ENCODE results near the gene CCND2.

Gene CCND2

GRCh38 chr12:4287325-4288211, 14.0 kb downstream of the CCND2 start:
- Histone ChIP-seq H3K9me3 (ENCODE audit: control insufficient read depth, low read depth, low read length) (no peaks in the 10 kb centered on the region), H3K27ac (ENCODE audit: low read length) (no peak overlapping the region), H3K27me3 (ENCODE audit: control insufficient read depth, insufficient read depth, low read length) (no peaks in the 10 kb centered on the region), H3K36me3 (ENCODE audit: control insufficient read depth, low read depth, low read length) (peaks cover 97% of the 10 kb centered on the region), H3K4me1 (ENCODE audit: control insufficient read depth, low read depth, low read length) (no peaks in the 10 kb centered on the region), H3K9ac (ENCODE audit: low read length) (no peak overlapping the region), H3K4me3 (ENCODE audit: low read length) (no peak overlapping the region)

- Histone ChIP-seq H3K27ac (ENCODE audit: low read length) (no peak overlapping the region), H3K4me3 (ENCODE audit: low read length) (no peak overlapping the region), H3K27me3 (ENCODE audit: control insufficient read depth, insufficient read depth, low read length) (no peaks in the 10 kb centered on the region), H3K9ac (ENCODE audit: low read length) (no peak overlapping the region), H3K9me3 (ENCODE audit: control insufficient read depth, low read depth, low read length) (no peaks in the 10 kb centered on the region), H3K36me3 (ENCODE audit: control insufficient read depth, low read depth, low read length) (peaks cover 97% of the 10 kb centered on the region), H3K4me1 (ENCODE audit: control insufficient read depth, low read depth, low read length) (peaks cover 1% of the 10 kb centered on the region)
Measured at GRCh38 chr12:4288296-4289131, 15.0 kb downstream of the CCND2 start.

- Histone ChIP-seq H3K36me3 (ENCODE audit: control insufficient read depth, low read depth, low read length) (peaks cover 94% of the 10 kb centered on the region), H3K4me3 (ENCODE audit: low read length) (no peak overlapping the region), H3K4me1 (ENCODE audit: control insufficient read depth, low read depth, low read length) (peaks cover 5% of the 10 kb centered on the region), H3K27ac (ENCODE audit: low read length) (no peak overlapping the region), H3K27me3 (ENCODE audit: control insufficient read depth, insufficient read depth, low read length) (no peaks in the 10 kb centered on the region), H3K9ac (ENCODE audit: low read length) (no peak overlapping the region), H3K9me3 (ENCODE audit: control insufficient read depth, low read depth, low read length) (no peaks in the 10 kb centered on the region)
Measured at GRCh38 chr12:4289231-4289878, 15.8 kb downstream of the CCND2 start.

DNA sequence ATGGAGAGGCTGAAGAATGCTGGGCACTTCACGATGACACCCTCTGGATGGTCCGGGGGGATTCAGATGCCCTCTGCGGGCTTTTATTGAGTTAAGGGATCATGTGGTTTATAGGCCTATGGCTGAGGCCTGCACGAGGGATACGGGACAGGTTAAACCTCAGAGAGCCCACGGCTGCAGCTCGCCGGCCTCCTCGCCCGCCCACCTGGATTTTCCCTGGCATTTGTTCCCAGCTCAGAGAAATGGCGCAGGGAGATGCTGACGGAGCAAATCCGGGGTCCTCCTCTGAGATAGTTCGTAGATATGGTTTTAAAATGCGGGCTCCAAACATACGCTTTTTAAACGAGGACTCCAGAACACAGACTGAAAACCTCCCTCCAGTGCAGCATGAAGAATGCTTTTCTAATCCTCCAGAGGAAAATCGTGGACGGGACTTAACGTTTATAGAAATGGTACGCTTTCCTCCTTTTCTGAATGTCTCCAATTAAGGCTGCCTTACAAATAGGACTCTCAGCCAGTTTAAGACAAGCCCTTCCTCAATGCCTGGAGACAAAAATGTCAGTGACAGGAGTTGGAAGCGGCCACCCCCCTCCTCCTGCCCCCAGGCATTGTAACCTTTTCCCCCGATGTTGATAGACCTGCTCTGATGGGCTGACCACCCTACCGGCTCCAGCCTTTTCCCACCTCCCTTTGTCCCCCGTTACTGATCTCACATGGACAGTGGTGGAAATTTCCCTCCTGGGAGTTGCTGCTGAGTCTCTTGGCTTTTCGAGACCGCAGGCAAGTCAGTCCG, 16.6 kb downstream of the CCND2 start:
- H3K4me1 ChIP-seq (ENCODE audit: control insufficient read depth, low read depth, low read length) = peaks cover 5% of the 10 kb centered on the region
- H3K9me3 ChIP-seq (ENCODE audit: control insufficient read depth, low read depth, low read length) = no peaks in the 10 kb centered on the region
- H3K27me3 ChIP-seq (ENCODE audit: control insufficient read depth, insufficient read depth, low read length) = no peaks in the 10 kb centered on the region
- peaks cover 97% of the 10 kb centered on the region for H3K36me3 ChIP-seq (ENCODE audit: control insufficient read depth, low read depth, low read length)
- H3K27ac ChIP-seq (ENCODE audit: low read length) = no peak overlapping the region
- H3K4me3 ChIP-seq (ENCODE audit: low read length) = no peak overlapping the region
- H3K9ac ChIP-seq (ENCODE audit: low read length) = no peak overlapping the region

DNA sequence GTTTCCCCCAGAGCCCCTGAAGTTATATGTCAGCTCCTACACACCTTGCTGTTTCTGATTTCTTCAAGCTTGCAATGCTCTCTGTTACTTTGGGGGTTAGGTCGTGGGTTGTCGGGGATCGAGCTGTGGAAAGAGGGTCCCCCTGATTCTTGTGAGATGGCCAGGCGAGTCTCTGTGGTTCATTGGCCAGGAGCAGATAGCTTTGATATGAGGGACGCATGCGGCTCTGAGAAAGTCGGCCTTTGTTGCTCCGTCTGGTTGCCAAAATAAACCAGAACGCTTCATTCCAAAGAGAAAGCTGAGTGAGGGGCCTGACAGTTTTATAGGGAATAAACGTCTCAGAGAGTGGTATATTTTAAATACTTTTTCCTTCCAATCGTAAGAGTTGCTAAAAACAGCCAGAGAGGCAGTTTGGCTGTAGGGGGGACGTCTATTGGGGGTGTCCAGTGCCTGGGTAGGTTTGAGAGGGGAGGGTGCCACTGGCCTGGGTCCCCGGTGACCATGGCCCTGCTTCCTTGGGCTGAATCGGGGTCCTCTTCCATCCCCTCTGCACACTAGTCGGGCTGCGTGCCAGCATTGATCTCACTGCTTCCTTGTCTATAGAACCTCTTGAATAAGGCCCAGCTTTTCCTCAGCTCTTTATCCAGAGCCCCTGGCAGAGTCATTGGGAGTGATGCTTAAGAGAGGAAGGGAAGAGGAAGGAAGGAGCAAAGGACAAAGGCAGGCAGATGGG, 18.9 kb downstream of the CCND2 start:
- Histone ChIP-seq H3K9ac (ENCODE audit: low read length) (no peak overlapping the region), H3K27ac (ENCODE audit: low read length) (no peak overlapping the region), H3K36me3 (ENCODE audit: control insufficient read depth, low read depth, low read length) (peaks cover 93% of the 10 kb centered on the region), H3K4me3 (ENCODE audit: low read length) (no peak overlapping the region), H3K4me1 (ENCODE audit: control insufficient read depth, low read depth, low read length) (peaks cover 5% of the 10 kb centered on the region), H3K9me3 (ENCODE audit: control insufficient read depth, low read depth, low read length) (no peaks in the 10 kb centered on the region), H3K27me3 (ENCODE audit: control insufficient read depth, insufficient read depth, low read length) (no peaks in the 10 kb centered on the region)

GRCh38 chr12:4293299-4293965, 19.9 kb downstream of the CCND2 start:
- Histone ChIP-seq H3K9ac (ENCODE audit: low read length) (no peak overlapping the region), H3K9me3 (ENCODE audit: control insufficient read depth, low read depth, low read length) (no peaks in the 10 kb centered on the region), H3K4me1 (ENCODE audit: control insufficient read depth, low read depth, low read length) (peaks cover 5% of the 10 kb centered on the region), H3K27me3 (ENCODE audit: control insufficient read depth, insufficient read depth, low read length) (no peaks in the 10 kb centered on the region), H3K27ac (ENCODE audit: low read length) (peak overlapping the region; percentile 14), H3K4me3 (ENCODE audit: low read length) (no peak overlapping the region), H3K36me3 (ENCODE audit: control insufficient read depth, low read depth, low read length) (peaks cover 93% of the 10 kb centered on the region)

DNA sequence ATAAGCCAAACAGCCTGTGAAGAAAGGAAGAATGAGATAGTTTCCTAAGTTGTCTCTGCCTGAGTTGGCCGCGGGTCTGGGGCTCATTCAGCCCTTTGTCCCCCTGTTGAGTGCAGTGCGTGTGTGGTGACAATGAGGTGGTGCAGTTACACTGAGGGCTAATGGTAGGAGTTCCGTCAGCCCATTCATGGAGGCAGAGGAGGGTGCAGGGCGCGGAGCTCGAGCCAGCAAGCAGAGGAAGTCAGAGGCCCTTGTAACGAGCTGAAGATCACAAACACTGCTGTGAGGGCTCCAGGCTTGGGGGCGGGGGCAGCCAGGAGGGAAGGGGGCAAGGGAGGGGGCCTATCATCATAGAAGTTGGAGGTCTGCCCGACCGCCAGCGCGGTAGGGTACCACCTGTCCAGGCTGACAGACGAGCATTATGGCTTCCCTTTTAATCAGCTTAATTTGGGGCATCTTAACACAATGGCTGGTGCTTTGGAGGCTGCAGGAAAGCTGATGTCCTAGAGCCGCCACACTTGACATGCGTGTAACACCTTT, 20.5 kb downstream of the CCND2 start:
- Histone ChIP-seq H3K9ac (ENCODE audit: low read length) (no peak overlapping the region), H3K4me3 (ENCODE audit: low read length) (no peak overlapping the region), H3K36me3 (ENCODE audit: control insufficient read depth, low read depth, low read length) (peaks cover 90% of the 10 kb centered on the region), H3K9me3 (ENCODE audit: control insufficient read depth, low read depth, low read length) (no peaks in the 10 kb centered on the region), H3K4me1 (ENCODE audit: control insufficient read depth, low read depth, low read length) (peaks cover 5% of the 10 kb centered on the region), H3K27ac (ENCODE audit: low read length) (peak overlapping the region; percentile 14), H3K27me3 (ENCODE audit: control insufficient read depth, insufficient read depth, low read length) (no peaks in the 10 kb centered on the region)

DNA sequence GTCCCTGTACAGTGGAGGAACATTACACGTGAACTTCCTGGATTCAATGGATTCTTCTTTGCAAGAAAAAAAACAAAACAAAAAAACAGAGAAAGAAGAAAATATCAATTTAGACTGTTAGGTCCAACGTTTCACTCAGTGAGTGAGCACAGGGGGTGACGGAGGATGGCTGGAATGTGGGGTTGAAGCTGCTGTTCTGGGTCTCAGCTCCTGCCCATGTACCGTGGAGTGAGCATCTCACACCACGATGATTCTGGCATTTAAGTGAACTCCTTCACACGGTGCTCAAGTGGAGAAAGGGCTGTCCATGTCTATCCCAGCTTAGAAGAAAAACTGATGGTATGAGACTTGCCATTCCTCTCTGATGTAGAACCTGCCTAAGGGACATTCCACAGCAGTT, 23.2 kb downstream of the CCND2 start:
- no peak overlapping the region for H3K27ac ChIP-seq (ENCODE audit: low read length)
- no peak overlapping the region for H3K4me3 ChIP-seq (ENCODE audit: low read length)
- H3K9me3 ChIP-seq (ENCODE audit: control insufficient read depth, low read depth, low read length) = no peaks in the 10 kb centered on the region
- no peak overlapping the region for H3K9ac ChIP-seq (ENCODE audit: low read length)
- peaks cover 89% of the 10 kb centered on the region for H3K36me3 ChIP-seq (ENCODE audit: control insufficient read depth, low read depth, low read length)
- H3K4me1 ChIP-seq (ENCODE audit: control insufficient read depth, low read depth, low read length) = peaks cover 5% of the 10 kb centered on the region
- H3K27me3 ChIP-seq (ENCODE audit: control insufficient read depth, insufficient read depth, low read length) = no peaks in the 10 kb centered on the region

DNA sequence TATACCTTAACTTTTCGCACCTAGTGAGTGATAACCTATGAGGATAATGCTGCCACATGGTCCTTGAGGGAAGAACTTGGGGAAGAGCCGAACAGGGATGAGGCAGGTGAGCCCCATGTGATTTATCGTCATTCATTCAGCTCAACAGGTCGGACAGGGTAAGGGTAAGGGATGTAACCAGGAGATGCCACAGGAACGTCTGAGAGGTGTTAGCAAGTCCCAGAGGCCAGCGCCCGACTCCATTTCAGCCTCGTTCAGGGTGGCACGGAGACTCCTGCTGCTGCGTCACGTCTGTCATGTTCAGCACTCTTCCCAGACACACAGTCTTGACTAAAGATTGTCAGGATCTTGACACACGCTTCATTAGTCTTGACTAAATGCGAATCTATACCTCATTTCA, 24.1 kb downstream of the CCND2 start:
- no peaks in the 10 kb centered on the region for H3K27me3 ChIP-seq (ENCODE audit: control insufficient read depth, insufficient read depth, low read length)
- H3K36me3 ChIP-seq (ENCODE audit: control insufficient read depth, low read depth, low read length) = peaks cover 90% of the 10 kb centered on the region
- H3K9ac ChIP-seq (ENCODE audit: low read length) = no peak overlapping the region
- no peak overlapping the region for H3K4me3 ChIP-seq (ENCODE audit: low read length)
- no peak overlapping the region for H3K27ac ChIP-seq (ENCODE audit: low read length)
- no peaks in the 10 kb centered on the region for H3K9me3 ChIP-seq (ENCODE audit: control insufficient read depth, low read depth, low read length)
- H3K4me1 ChIP-seq (ENCODE audit: control insufficient read depth, low read depth, low read length) = peaks cover 5% of the 10 kb centered on the region

- Histone ChIP-seq H3K9me3 (ENCODE audit: control insufficient read depth, low read depth, low read length) (no peaks in the 10 kb centered on the region), H3K27me3 (ENCODE audit: control insufficient read depth, insufficient read depth, low read length) (no peaks in the 10 kb centered on the region), H3K27ac (ENCODE audit: low read length) (no peak overlapping the region), H3K36me3 (ENCODE audit: control insufficient read depth, low read depth, low read length) (peaks cover 86% of the 10 kb centered on the region), H3K9ac (ENCODE audit: low read length) (no peak overlapping the region), H3K4me1 (ENCODE audit: control insufficient read depth, low read depth, low read length) (no peaks in the 10 kb centered on the region), H3K4me3 (ENCODE audit: low read length) (no peak overlapping the region)
Measured at GRCh38 chr12:4300883-4301282, 27.3 kb downstream of the CCND2 start.
